Measurements from ENCODE around the gene CRYBB1.

The CRYBB1 gene

GRCh38 chr22:26558248-26558895, 59.5 kb downstream of the CRYBB1 start:
- Histone ChIP-seq H3K36me3 (ENCODE audit: control insufficient read depth, insufficient read depth, low read length) (no peaks in the 10 kb centered on the region), H3K27ac (ENCODE audit: insufficient read depth, low read length, poor library complexity, severe bottlenecking) (no peak overlapping the region), H3K27me3 (replicated peaks; ENCODE audit: control insufficient read depth, insufficient read depth, low read length, poor library complexity, severe bottlenecking) (no peaks in the 10 kb centered on the region), H3K9me3 (ENCODE audit: control insufficient read depth, low read length) (no peaks in the 10 kb centered on the region), H3K4me3 (ENCODE audit: insufficient read depth, low read depth, low read length, poor library complexity, severe bottlenecking) (no peak overlapping the region), H3K4me1 (ENCODE audit: control insufficient read depth, insufficient read depth, low read length, poor library complexity, severe bottlenecking) (no peaks in the 10 kb centered on the region)
- no peak for DNase-seq

GRCh38 chr22:26556904-26557303, 60.9 kb downstream of the CRYBB1 start:
- no peak overlapping the region for H3K27ac ChIP-seq (ENCODE audit: insufficient read depth, low read length, poor library complexity, severe bottlenecking)
- H3K4me1 ChIP-seq (ENCODE audit: control insufficient read depth, insufficient read depth, low read length, poor library complexity, severe bottlenecking), result no peaks in the 10 kb centered on the region
- DNase-seq, result no peak
- H3K36me3 ChIP-seq (ENCODE audit: control insufficient read depth, insufficient read depth, low read length), result no peaks in the 10 kb centered on the region
- H3K4me3 ChIP-seq (ENCODE audit: insufficient read depth, low read depth, low read length, poor library complexity, severe bottlenecking), result no peak overlapping the region
- H3K9me3 ChIP-seq (ENCODE audit: control insufficient read depth, low read length), result no peaks in the 10 kb centered on the region
- no peaks in the 10 kb centered on the region for H3K27me3 ChIP-seq (replicated peaks; ENCODE audit: control insufficient read depth, insufficient read depth, low read length, poor library complexity, severe bottlenecking)

GRCh38 chr22:26555478-26555877, 62.3 kb downstream of the CRYBB1 start:
- Histone ChIP-seq H3K36me3 (ENCODE audit: control insufficient read depth, insufficient read depth, low read length) (no peaks in the 10 kb centered on the region), H3K4me1 (ENCODE audit: control insufficient read depth, insufficient read depth, low read length, poor library complexity, severe bottlenecking) (no peaks in the 10 kb centered on the region), H3K27ac (ENCODE audit: insufficient read depth, low read length, poor library complexity, severe bottlenecking) (no peak overlapping the region), H3K9me3 (ENCODE audit: control insufficient read depth, low read length) (no peaks in the 10 kb centered on the region), H3K27me3 (replicated peaks; ENCODE audit: control insufficient read depth, insufficient read depth, low read length, poor library complexity, severe bottlenecking) (no peaks in the 10 kb centered on the region), H3K4me3 (ENCODE audit: insufficient read depth, low read depth, low read length, poor library complexity, severe bottlenecking) (no peak overlapping the region)
- DNase-seq, result no peak

GRCh38 chr22:26554956-26555355, 62.9 kb downstream of the CRYBB1 start:
- no peaks in the 10 kb centered on the region for H3K4me1 ChIP-seq (ENCODE audit: control insufficient read depth, insufficient read depth, low read length, poor library complexity, severe bottlenecking)
- H3K9me3 ChIP-seq (ENCODE audit: control insufficient read depth, low read length), result no peaks in the 10 kb centered on the region
- H3K4me3 ChIP-seq (ENCODE audit: insufficient read depth, low read depth, low read length, poor library complexity, severe bottlenecking), result no peak overlapping the region
- no peaks in the 10 kb centered on the region for H3K27me3 ChIP-seq (replicated peaks; ENCODE audit: control insufficient read depth, insufficient read depth, low read length, poor library complexity, severe bottlenecking)
- no peak overlapping the region for H3K27ac ChIP-seq (ENCODE audit: insufficient read depth, low read length, poor library complexity, severe bottlenecking)
- no peaks in the 10 kb centered on the region for H3K36me3 ChIP-seq (ENCODE audit: control insufficient read depth, insufficient read depth, low read length)
- no peak for DNase-seq

- Histone ChIP-seq H3K27ac (ENCODE audit: insufficient read depth, low read length, poor library complexity, severe bottlenecking) (no peak overlapping the region), H3K4me1 (ENCODE audit: control insufficient read depth, insufficient read depth, low read length, poor library complexity, severe bottlenecking) (no peaks in the 10 kb centered on the region), H3K4me3 (ENCODE audit: insufficient read depth, low read depth, low read length, poor library complexity, severe bottlenecking) (no peak overlapping the region), H3K27me3 (replicated peaks; ENCODE audit: control insufficient read depth, insufficient read depth, low read length, poor library complexity, severe bottlenecking) (no peaks in the 10 kb centered on the region), H3K9me3 (ENCODE audit: control insufficient read depth, low read length) (no peaks in the 10 kb centered on the region), H3K36me3 (ENCODE audit: control insufficient read depth, insufficient read depth, low read length) (no peaks in the 10 kb centered on the region)
- DNase-seq, result no peak
Observed at GRCh38 chr22:26553056-26553752, 64.6 kb downstream of the CRYBB1 start.

GRCh38 chr22:26552466-26552865, 65.4 kb downstream of the CRYBB1 start:
- Histone ChIP-seq H3K9me3 (ENCODE audit: control insufficient read depth, low read length) (no peaks in the 10 kb centered on the region), H3K4me1 (ENCODE audit: control insufficient read depth, insufficient read depth, low read length, poor library complexity, severe bottlenecking) (no peaks in the 10 kb centered on the region), H3K36me3 (ENCODE audit: control insufficient read depth, insufficient read depth, low read length) (no peaks in the 10 kb centered on the region), H3K27ac (ENCODE audit: insufficient read depth, low read length, poor library complexity, severe bottlenecking) (no peak overlapping the region), H3K4me3 (ENCODE audit: insufficient read depth, low read depth, low read length, poor library complexity, severe bottlenecking) (no peak overlapping the region), H3K27me3 (replicated peaks; ENCODE audit: control insufficient read depth, insufficient read depth, low read length, poor library complexity, severe bottlenecking) (no peaks in the 10 kb centered on the region)
- DNase-seq, result no peak

- H3K36me3 ChIP-seq (ENCODE audit: control insufficient read depth, insufficient read depth, low read length), result no peaks in the 10 kb centered on the region
- no peak overlapping the region for H3K4me3 ChIP-seq (ENCODE audit: insufficient read depth, low read depth, low read length, poor library complexity, severe bottlenecking)
- no peaks in the 10 kb centered on the region for H3K4me1 ChIP-seq (ENCODE audit: control insufficient read depth, insufficient read depth, low read length, poor library complexity, severe bottlenecking)
- H3K27ac ChIP-seq (ENCODE audit: insufficient read depth, low read length, poor library complexity, severe bottlenecking), result no peak overlapping the region
- no peak for DNase-seq
- no peaks in the 10 kb centered on the region for H3K9me3 ChIP-seq (ENCODE audit: control insufficient read depth, low read length)
- no peaks in the 10 kb centered on the region for H3K27me3 ChIP-seq (replicated peaks; ENCODE audit: control insufficient read depth, insufficient read depth, low read length, poor library complexity, severe bottlenecking)
Observed at GRCh38 chr22:26551568-26551967, 66.3 kb downstream of the CRYBB1 start.

GRCh38 chr22:26550498-26551033, 67.3 kb downstream of the CRYBB1 start:
- H3K9me3 ChIP-seq (ENCODE audit: control insufficient read depth, low read length), result no peaks in the 10 kb centered on the region
- H3K27me3 ChIP-seq (replicated peaks; ENCODE audit: control insufficient read depth, insufficient read depth, low read length, poor library complexity, severe bottlenecking), result no peaks in the 10 kb centered on the region
- DNase-seq, result no peak
- H3K4me3 ChIP-seq (ENCODE audit: insufficient read depth, low read depth, low read length, poor library complexity, severe bottlenecking), result no peak overlapping the region
- H3K27ac ChIP-seq (ENCODE audit: insufficient read depth, low read length, poor library complexity, severe bottlenecking), result no peak overlapping the region
- H3K4me1 ChIP-seq (ENCODE audit: control insufficient read depth, insufficient read depth, low read length, poor library complexity, severe bottlenecking), result no peaks in the 10 kb centered on the region
- H3K36me3 ChIP-seq (ENCODE audit: control insufficient read depth, insufficient read depth, low read length), result no peaks in the 10 kb centered on the region

- H3K27me3 ChIP-seq (replicated peaks; ENCODE audit: control insufficient read depth, insufficient read depth, low read length, poor library complexity, severe bottlenecking), result no peaks in the 10 kb centered on the region
- H3K9me3 ChIP-seq (ENCODE audit: control insufficient read depth, low read length), result no peaks in the 10 kb centered on the region
- no peak overlapping the region for H3K27ac ChIP-seq (ENCODE audit: insufficient read depth, low read length, poor library complexity, severe bottlenecking)
- H3K36me3 ChIP-seq (ENCODE audit: control insufficient read depth, insufficient read depth, low read length), result no peaks in the 10 kb centered on the region
- no peak for DNase-seq
- H3K4me3 ChIP-seq (ENCODE audit: insufficient read depth, low read depth, low read length, poor library complexity, severe bottlenecking), result no peak overlapping the region
- H3K4me1 ChIP-seq (ENCODE audit: control insufficient read depth, insufficient read depth, low read length, poor library complexity, severe bottlenecking), result no peaks in the 10 kb centered on the region
Observed at GRCh38 chr22:26549902-26550497, 67.8 kb downstream of the CRYBB1 start.
